GM21360 (cell line): Measurements from ENCODE around the gene TEKT5.

Experiments used
- ATAC-seq: cut with Tn5 transposase; IDR thresholded peaks from one replicate; pipeline ENCODE4 v1.9.1; 2021; ENCODE audit warnings: mild to moderate bottlenecking, moderate library complexity; ENCODE audit not compliant: unreplicated experiment

Gene TEKT5

GRCh38 chr16:10581507-10581906 lies 113.2 kb downstream of the TEKT5 start:
- no peak for ATAC-seq

- ATAC-seq = no peak
Observed at GRCh38 chr16:10580883-10581247, 113.9 kb downstream of the TEKT5 start.

DNA sequence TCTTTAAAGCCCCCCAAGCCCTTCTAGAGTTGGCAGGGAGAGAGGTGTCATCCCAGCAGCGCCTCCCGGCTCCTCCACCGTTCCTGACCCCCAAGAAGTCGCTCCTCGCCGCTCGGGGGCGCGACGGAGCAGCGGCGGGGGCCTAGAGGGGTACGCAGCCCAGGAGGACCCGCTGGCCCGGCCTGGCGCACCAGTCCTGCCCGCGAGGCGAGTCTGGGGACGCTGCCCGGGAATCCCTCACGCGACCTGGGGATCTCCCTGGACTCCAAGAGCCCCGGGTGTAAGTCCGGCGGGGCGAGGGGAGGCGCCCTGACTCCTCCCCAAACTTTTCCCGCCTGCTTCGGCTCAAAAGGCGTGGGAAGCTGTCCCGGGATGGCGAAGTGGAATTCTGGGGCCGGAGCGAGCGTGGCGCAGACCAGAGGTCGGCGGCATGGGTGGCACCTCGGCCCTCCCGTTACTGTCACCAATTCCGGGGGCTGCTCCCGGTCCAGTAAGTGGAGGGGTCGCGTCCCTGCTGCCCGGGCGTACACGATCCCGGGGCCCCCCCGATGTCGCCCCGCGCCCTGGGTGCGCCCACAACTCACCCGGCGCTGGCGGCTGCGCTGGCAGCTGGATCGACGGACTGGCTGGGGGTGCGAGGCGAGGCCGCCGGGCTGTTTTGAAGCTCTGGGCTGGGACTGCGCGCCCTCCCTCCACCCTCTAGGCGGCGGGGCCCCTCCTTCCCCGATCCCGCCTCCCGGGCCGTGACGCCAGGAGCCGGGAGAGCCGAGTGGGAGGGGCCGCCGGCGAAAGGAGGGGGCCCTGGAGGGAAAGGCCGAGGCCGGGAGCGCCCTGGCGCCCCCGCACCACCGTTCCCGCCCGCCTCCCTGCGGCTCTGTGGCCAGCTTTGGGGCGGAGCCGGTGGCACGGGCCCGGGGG lies 114.5 kb downstream of the TEKT5 start, which contains the start of gene EMP2:
TSS of gene EMP2 (minus strand) at position 634 of the 918 bp plus-strand sequence. CDS start 32,981 bp downstream, outside the sequence.
- no peak for ATAC-seq

DNA sequence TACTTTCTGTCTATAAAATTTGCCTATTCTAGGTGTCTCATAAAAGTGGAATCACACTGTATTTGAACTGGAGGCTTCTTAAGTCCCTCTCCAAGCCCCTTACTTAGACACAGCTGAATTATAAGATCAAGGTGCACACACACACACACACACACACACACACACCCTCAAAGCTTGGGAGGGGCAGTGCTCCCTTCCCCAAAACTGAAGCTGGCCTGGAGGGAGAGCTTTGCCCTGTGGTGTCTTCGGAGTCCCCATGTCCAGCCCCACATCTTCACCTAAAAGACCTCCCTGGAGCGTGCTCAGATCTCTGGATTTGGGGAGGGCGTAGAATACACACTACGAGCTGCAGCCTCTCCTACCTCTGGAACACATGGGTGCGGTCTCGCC lies 115.2 kb downstream of the TEKT5 start:
- ATAC-seq = no peak

DNA sequence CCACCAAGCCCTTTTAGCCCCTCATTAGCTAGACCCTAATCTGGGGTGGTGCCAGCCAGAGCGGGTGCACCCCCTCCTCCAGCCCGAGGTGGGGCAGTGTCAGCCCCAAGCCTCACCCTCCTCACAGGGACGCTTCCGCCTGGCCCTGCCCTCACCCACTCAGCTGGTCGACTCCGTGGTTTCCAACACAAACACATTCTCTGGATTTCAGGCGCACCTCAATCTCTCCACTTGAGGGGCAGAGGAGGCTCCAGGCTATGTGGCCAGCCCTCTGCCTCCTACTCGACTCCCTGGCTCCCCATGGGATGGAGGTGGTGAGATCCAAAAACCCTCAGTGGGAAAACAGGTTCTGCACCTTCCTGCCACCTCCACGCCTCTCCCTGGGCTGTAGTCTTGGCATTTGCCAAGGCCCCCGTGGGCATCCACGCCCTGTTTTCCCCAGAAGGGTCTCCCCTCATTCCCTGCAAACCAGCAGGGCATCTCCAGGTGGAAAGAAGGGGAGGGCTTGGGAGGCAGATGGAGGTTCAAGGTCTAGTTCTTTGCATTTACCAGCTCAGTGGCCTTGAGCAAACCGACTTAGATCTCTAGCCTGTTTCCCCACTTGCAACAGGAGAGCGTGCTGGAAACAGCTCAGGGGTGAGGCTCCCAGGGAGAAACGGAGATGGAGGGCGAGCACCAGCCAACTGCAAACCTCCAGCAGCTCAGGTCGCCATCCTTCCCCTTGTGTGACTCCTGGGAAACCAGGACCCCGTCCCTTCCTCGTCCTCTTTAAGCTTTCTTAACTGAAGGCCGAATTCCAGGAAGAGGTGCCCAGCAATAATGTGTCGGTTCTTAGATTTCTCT lies 116.0 kb downstream of the TEKT5 start:
- ATAC-seq = no peak
